Right renal cortex interstitium (tissue), 3 donors: ENCODE measurements around the gene PTPN7. TPM values are rescaled to one million over a fixed set of nuclear protein-coding genes. Genes with fewer than 3 reads are reported as not detected.
"Not testable (repeated sequence)": the region's sequence is repeated elsewhere in the genome, so short reads cannot be mapped to it uniquely, and the experiment has no call there.

Source experiments
- DNase-seq, 3 donors: peaks; one replicate each; pipeline ENCODE4 v3.0.0-alpha.2; 2013; ENCODE audit warnings: low read depth in 3 of 3, low spot score in 2 of 3
- polyA plus RNA-seq, 3 donors: library from polyadenylated mRNA; unstranded; fragments of 120-200 nt; gene quantifications; one replicate each; pipeline ENCODE4 v1.2.1, GENCODE V29; 2013; ENCODE audit not compliant: insufficient read length in 3 of 3

Gene PTPN7
- polyA plus RNA-seq, 3 donors, result 0.89 to 1.6 (median 0.92) TPM

DNA sequence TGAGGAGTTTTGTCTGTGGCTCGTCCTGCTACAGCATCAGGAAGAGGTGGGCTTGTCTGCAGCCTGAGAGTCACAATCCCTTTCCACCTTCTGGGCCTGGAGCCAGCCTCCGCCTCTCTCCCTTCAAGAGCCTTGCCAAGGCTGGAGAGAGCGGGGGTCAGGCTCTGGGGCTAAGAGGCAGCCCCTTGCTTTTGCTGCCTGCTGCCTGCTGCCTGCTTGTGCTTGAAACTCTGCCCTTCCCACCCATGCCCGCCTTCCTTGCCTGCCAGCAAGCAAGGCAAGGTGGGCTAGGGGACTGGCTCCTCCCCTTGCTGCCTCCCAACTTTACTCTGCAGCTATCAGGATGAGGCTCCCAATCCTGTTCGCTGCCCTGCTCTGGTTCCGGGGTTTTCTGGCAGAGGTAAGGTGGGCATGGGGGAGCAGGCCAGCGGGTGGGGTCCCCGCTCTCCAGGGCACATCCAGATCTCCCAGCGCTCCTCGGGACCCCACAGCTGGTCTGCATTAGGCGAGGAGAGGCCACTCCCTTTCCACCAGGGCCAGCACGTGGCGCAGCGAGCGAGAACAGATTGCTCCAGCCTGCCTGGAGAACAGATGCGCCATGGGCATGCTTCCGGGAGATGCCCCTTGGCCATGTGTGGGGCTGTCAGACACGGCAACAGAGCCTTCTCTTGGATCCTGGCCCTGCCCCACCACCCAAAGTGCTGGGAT, 7.5 kb upstream of the PTPN7 start:
- DNase-seq, result no peak

GRCh38 chr1:202167054-202167453, 6.7 kb upstream of the PTPN7 start:
- DNase-seq, result not testable (repeated sequence)

DNA sequence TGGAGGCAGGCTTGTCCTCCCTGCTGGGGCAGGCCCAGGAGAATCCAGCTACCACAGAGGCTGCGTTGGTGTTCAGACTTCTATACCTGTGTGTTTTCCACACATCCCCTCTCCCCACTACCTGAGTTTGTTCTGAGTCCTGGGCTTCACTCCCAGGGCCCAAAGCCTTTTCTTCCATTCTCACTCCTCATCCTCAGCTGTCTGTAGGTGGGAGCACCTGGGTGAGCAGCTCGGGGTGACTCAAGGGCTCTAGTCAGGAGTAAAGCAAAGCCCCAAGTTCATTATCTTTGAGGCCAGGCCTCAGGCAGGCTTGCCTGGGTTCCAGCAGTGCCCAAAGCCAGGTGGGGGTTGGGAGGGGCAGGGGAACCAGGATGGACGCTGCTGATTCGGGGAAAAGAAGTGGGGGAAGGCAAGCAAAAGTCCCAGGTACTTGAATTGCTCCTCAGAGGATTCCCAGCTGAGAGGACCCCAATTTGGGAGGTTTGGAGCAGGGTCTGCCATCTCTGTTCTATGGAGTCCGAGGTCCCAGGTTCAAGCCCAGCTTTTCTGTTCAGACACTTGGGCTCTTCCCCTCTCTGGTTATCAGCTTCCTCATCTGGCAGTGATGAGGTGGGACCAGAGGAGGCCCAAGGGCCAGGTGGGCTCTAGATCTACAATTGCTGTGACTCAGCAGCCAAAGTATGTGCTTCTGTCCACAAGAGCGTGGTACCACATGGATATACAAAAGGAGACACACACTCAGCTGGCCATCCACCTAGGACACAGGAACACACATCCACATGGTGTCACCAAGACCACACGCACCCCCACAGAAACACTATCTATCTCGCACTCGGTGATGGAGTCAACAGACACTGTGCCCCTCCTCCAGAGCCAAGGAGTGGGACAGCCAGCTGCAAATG, 5.8 kb upstream of the PTPN7 start:
- no peak for DNase-seq

DNA sequence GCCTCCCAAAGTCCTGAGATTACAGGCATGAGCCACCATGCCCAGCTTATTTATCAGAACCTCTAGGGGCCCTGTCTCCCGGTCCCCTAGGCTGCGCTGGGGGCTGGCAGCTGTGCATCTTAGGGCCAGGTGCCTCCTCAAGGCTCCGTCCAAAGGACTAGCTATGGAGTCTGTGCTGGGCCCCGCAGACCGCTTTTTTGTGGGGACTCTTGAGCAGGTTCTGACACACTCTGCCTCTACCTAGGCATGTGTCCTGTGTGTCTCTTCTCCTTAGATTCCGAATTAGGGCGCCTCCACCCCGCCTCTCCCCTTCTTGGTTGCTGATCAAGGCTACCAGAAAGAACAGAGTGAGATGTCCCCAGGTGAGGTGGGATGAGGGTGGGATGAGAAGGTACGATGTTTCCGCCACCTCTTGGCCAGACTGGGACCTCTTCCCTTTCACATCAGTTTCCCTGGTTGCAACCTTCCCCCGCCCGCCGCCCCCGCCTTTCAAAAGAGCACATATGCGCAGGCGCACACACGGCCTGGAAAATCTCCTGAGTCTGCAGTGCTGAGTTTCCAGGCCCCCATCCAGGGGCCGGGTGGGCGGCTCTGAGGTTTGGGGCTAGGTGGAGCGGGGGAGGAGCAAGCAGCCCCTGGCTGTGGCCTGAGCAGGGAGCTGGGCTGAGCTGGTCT, 5.0 kb upstream of the PTPN7 start:
- DNase-seq, result no peak

- no peak for DNase-seq
These were observed 4.1 kb upstream of the PTPN7 start for GRCh38 chr1:202164271-202165037.

GRCh38 chr1:202163281-202164270, 3.2 kb upstream of the PTPN7 start:
- DNase-seq, result no peak

DNA sequence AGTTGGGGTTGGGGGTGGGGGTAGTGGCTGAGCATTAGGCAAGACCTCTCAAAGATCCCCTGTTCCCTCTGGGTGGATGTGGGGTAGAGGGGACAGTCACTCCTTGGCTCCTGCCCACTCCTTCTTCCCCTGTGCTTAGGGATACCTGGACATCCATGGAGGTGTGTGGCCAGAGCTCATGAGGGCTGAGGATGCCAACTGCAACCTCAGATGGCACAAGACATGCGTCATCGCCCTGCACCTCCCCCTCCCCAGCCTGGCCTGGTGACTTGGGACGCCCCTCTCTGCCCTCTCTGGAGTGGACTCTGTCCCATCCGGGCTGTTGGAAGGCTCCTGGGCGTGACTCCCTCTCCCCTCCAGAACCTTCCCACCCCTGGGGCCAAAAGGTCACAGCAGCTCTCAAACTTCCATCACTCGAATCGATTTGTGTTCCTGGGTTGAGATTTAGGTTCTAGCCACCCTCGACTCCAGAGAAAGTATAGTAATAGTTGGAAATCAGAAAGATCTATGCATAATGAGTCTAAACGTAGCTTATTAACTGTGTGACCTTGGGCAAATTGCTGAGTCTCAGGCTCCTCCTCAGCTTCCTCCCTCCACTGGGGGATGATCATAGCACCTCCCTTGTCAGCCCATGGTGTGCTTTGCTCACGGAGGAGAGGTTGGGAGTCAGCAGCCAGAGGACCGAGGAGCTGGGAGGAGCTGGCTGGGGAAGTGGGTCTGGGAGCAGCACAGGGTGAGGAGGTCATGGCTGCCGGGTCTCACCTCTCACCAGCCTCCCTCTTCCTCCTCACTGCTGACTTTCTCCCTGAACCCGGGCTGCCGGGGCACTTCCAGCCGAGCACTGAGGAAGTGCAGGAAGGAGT, 2.2 kb upstream of the PTPN7 start:
- no peak for DNase-seq

DNA sequence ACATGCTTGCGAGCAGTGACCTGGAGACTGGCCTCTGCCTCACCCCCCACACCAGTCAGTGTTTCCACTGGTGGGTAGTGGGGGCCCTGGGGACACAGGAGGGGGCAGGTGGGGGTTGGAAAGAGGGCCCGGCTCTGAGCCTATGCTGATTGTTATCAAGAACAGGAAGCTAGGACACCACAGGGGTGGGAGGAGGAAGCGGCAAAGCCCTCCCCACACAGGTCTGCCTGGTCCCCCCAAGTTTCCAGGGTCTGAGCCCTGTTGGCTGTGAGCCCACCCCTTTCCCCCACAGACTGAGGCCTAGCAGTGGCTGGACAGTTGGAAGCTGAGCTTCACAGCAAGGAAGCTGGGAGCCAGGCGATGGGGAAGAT, 1.6 kb upstream of the PTPN7 start:
- DNase-seq, result no peak

- no peak for DNase-seq
These were observed 997 bp upstream of the PTPN7 start for GRCh38 chr1:202161151-202162046.

- DNase-seq, result no peak
These were observed 649 bp downstream of the PTPN7 start for GRCh38 chr1:202159534-202160371.

DNA sequence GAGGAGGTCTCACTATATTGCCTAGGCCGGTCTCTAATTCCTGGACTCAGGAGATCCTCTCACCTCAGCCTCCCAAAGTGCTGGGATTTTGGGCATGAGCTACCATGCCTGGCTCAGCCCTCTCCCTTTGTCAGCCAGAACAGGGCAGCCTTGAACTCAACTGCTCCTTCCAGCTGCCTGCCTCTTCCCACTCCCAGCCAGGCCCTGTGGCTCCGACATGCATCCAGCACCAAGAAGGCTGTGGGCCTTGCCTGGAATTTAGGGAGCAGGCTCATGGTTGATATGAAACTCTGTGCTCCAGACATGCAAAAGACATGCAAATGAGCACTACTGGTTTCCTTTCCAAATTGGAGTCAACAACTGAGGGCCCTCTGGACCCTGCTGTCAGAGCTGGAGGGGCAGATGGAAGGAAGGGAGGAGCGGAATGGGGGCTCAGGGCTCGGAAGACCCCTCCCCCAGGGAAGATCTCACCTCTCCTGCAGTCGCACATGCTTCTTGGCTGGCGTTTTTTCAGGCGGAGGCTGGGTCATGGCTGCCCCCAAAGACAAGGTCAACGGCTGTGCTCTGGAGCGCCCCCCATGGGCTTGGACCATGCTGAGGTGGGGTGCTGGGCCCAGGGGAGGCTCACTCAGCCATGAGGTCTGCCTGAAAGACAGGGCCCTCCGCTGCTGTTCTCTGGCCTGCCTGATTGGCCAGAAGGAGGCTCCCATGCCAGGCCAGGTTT, 1.4 kb downstream of the PTPN7 start:
- DNase-seq, result no peak

- no peak for DNase-seq
These were observed 2.5 kb downstream of the PTPN7 start for GRCh38 chr1:202157945-202158344.

- DNase-seq, result no peak
These were observed 3.8 kb downstream of the PTPN7 start for GRCh38 chr1:202156590-202156989.

DNA sequence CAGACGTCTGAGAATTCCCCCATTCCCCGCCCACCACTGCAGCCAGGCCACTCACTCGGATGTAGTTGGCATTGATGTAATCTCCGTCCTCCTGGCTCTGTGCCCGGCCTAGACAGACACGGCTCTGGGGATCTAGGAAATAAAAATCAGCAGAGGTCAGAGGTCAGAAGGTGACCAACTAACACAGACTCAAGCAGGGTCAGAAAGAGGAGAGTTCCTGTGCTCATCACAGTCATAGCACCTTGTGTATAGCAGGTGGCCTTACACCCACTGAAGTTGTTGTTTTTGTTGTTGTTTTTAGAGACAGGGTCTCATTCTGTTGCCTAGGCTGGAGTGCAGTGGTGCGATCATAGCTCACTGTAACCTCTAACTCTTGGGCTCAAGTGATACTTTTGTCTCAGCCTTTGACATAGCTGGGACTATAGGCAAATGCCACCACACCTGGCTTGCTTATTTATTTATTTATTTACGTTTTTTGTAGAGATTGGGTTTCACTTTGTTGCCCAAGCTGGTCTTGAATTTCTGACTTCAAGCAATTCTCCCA, 4.9 kb downstream of the PTPN7 start:
- DNase-seq, result no peak

GRCh38 chr1:202154766-202155477, 5.5 kb downstream of the PTPN7 start:
- DNase-seq, result peak in 2 of 3 donors; percentile 45 to 64
